Keratinocyte (primary cell): ENCODE measurements around the gene HSP90B1. TPM values are rescaled to one million over a fixed set of nuclear protein-coding genes. Genes with fewer than 3 reads are reported as not detected.

Experiments used
- DNase-seq: peaks from one replicate; pipeline ENCODE4 v3.0.0-alpha.2; 2011; ENCODE audit warnings: low read depth, missing footprints, low spot score
- FAIRE-seq: peaks from 2 replicates; lab custom pipeline; 2011; peaks lifted over from hg19 to GRCh38; lab: Jason Lieb, UNC
- H2AFZ ChIP-seq: 2 replicates; pipeline ENCODE4 v1.6.0; 2012; ENCODE audit warnings: low read length, control low read depth, inconsistent platforms; ENCODE audit not compliant: control insufficient read depth
- H3K27ac ChIP-seq: 2 replicates; pipeline ENCODE4 v1.5.1; 2011; ENCODE audit warnings: low read length; ENCODE audit not compliant: control insufficient read depth, insufficient read depth
- H3K27me3 ChIP-seq: 3 replicates; pipeline ENCODE4 v1.6.0; 2011; ENCODE audit warnings: low read length; ENCODE audit not compliant: control insufficient read depth, insufficient read depth; ENCODE audit errors: extremely low read depth
- H3K36me3 ChIP-seq, 2 experiments: 2 replicates in 1 of 2; 3 replicates in 1 of 2; pipeline ENCODE4 v1.5.1; 2011; ENCODE audit warnings: low read length in 2 of 2, mild to moderate bottlenecking in 1 of 2; ENCODE audit not compliant: control insufficient read depth in 2 of 2, insufficient read depth in 2 of 2; ENCODE audit errors: extremely low read depth in 1 of 2
- H3K4me1 ChIP-seq: 3 replicates; pipeline ENCODE4 v1.5.1; 2011; ENCODE audit warnings: low read length; ENCODE audit not compliant: control insufficient read depth, insufficient read depth; ENCODE audit errors: extremely low read depth
- H3K4me2 ChIP-seq: 3 replicates; pipeline ENCODE4 v1.6.0; 2011; ENCODE audit warnings: low read depth, low read length; ENCODE audit not compliant: control insufficient read depth, insufficient read depth; ENCODE audit errors: extremely low read depth
- H3K4me3 ChIP-seq, 3 experiments: fragments of 200-600 bp in 1 of 3; sonication (generic) in 1 of 3; 2 replicates in 2 of 3; 3 replicates in 1 of 3; pipeline ENCODE4 v1.5.1; 2011 to 2016; ENCODE audit warnings: low read length in 3 of 3, mild to moderate bottlenecking in 3 of 3, control low read depth in 2 of 3, inconsistent platforms in 1 of 3, low read depth in 1 of 3, mixed read lengths in 1 of 3, mixed run types in 1 of 3, moderate library complexity in 1 of 3; ENCODE audit not compliant: control insufficient read depth in 2 of 3, insufficient read depth in 2 of 3; ENCODE audit errors: extremely low read depth in 1 of 3
- H3K79me2 ChIP-seq: 2 replicates; pipeline ENCODE4 v1.6.0; 2012; ENCODE audit warnings: low read length; ENCODE audit not compliant: control insufficient read depth, insufficient read depth
- H3K9ac ChIP-seq: 3 replicates; pipeline ENCODE4 v1.6.0; 2011; ENCODE audit warnings: low read length; ENCODE audit not compliant: control insufficient read depth, insufficient read depth; ENCODE audit errors: extremely low read depth
- H3K9me1 ChIP-seq: 3 replicates; pipeline ENCODE4 v1.6.0; 2011; ENCODE audit warnings: low read length; ENCODE audit not compliant: control insufficient read depth, insufficient read depth; ENCODE audit errors: extremely low read depth
- H3K9me3 ChIP-seq: 2 replicates; pipeline ENCODE4 v1.5.1; 2012; ENCODE audit warnings: low read depth, low read length; ENCODE audit not compliant: control insufficient read depth
- H4K20me1 ChIP-seq: 3 replicates; pipeline ENCODE4 v1.6.0; 2011; ENCODE audit warnings: low read length; ENCODE audit not compliant: control insufficient read depth, insufficient read depth; ENCODE audit errors: extremely low read depth
- EZH2 ChIP-seq: IDR thresholded peaks from one replicate; pipeline ENCODE4 v1.6.1; 2012; ENCODE audit warnings: inconsistent platforms, mild to moderate bottlenecking, low read length, moderate library complexity
- dilution Hi-C: fragments of 300-500 bp; cut with MboI; formaldehyde crosslinking; loops from one replicate; pipeline ENCODE4 v1.7.0; 2020; ENCODE audit warnings: low sequenced_read_pairs; ENCODE audit not compliant: extremely low pct_ligation_motif_present
- polyA plus RNA-seq, 5 experiments: library from polyadenylated mRNA; depleted of rRNA in 3 of 5; stranded (reverse) in 3 of 5; stranded (forward) in 1 of 5; unstranded in 1 of 5; fragments of >200 nt; gene quantifications; 1 replicate in 1 of 5; 2 replicates in 3 of 5; 3 replicates in 1 of 5; pipeline versions ENCODE4 v1.2.1 to v1.2.3, GENCODE V29; 2011 to 2012; ENCODE audit warnings: missing spikeins in 2 of 5, low read depth in 1 of 5, low replicate concordance in 1 of 5
- TF ChIP-seq, protein P1 (sequence below), 3 experiments: IDR thresholded peaks in 1 of 3; conservative IDR thresholded peaks in 1 of 3; optimal IDR thresholded peaks in 1 of 3; 2 replicates in 2 of 3; 3 replicates in 1 of 3; pipeline versions ENCODE3 to v1.5.1; 2011; ENCODE audit warnings: low read length in 3 of 3, mild to moderate bottlenecking in 3 of 3, moderate library complexity in 2 of 3, control low read depth in 1 of 3, inconsistent platforms in 1 of 3; ENCODE audit not compliant: insufficient read depth in 2 of 3; ENCODE audit errors: extremely low read depth in 1 of 3

Gene HSP90B1
- polyA plus RNA-seq, 1 donor (not counting 4 experiments of a cell fraction or from before 2014, with no cell fraction given), result 954 TPM

- TF ChIP-seq, protein P1, sequence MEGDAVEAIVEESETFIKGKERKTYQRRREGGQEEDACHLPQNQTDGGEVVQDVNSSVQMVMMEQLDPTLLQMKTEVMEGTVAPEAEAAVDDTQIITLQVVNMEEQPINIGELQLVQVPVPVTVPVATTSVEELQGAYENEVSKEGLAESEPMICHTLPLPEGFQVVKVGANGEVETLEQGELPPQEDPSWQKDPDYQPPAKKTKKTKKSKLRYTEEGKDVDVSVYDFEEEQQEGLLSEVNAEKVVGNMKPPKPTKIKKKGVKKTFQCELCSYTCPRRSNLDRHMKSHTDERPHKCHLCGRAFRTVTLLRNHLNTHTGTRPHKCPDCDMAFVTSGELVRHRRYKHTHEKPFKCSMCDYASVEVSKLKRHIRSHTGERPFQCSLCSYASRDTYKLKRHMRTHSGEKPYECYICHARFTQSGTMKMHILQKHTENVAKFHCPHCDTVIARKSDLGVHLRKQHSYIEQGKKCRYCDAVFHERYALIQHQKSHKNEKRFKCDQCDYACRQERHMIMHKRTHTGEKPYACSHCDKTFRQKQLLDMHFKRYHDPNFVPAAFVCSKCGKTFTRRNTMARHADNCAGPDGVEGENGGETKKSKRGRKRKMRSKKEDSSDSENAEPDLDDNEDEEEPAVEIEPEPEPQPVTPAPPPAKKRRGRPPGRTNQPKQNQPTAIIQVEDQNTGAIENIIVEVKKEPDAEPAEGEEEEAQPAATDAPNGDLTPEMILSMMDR (optimal IDR thresholded peaks at IDR 0.05 in 1 of 3, IDR thresholded peaks at IDR 0.05 in 1 of 3, conservative IDR thresholded peaks at IDR 0.05 in 1 of 3; ENCODE audit: extremely low read depth in 1 of 3, insufficient read depth in 2 of 3, low read length in 3 of 3), result no peak
- no peak for TF ChIP-seq EZH2
- no peak overlapping the region for H3K4me3 ChIP-seq
- H3K27ac ChIP-seq, result no peak overlapping the region
- no peaks in the 10 kb centered on the region for H3K36me3 ChIP-seq
- DNase-seq (no peak), FAIRE-seq (no peak)
- H3K9me1 ChIP-seq, result no peaks in the 10 kb centered on the region
- H3K27me3 ChIP-seq, result no peaks in the 10 kb centered on the region
- peaks cover 11% of the 10 kb centered on the region for H3K4me1 ChIP-seq
- H4K20me1 ChIP-seq, result no peaks in the 10 kb centered on the region
- H3K9me3 ChIP-seq, result no peaks in the 10 kb centered on the region
- no peak overlapping the region for H2AFZ ChIP-seq
- H3K4me2 ChIP-seq, result no peak overlapping the region
- H3K79me2 ChIP-seq, result no peaks in the 10 kb centered on the region
- dilution Hi-C loops, result no loop called here
- H3K9ac ChIP-seq, result no peak overlapping the region
Measured at GRCh38 chr12:103901518-103902173, 28.6 kb upstream of the HSP90B1 start.

DNA sequence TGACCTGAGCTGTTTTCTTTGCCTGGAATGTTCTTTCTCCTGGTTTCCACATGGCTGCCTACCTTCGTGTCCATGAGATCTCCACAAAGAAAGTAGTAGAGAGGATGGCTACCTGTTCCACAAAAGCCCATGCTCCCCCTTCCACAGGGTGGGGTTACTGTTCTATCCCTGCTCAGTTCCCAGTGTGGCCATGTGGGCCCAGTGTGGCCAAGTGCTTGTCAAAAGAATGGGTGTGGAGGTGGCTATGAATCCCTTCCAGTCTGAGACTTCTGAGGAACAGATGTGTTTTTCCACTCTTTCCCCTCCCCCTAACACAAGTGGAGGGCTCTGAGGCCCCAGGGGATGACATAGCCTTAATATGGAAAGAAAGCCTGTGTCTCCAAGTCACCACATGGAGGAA, 26.2 kb upstream of the HSP90B1 start:
- no peaks in the 10 kb centered on the region for H3K79me2 ChIP-seq
- dilution Hi-C loops, result no loop called here
- H3K9me3 ChIP-seq, result no peaks in the 10 kb centered on the region
- H2AFZ ChIP-seq, result no peak overlapping the region
- no peak overlapping the region for H3K27ac ChIP-seq
- H3K4me1 ChIP-seq, result peaks cover 21% of the 10 kb centered on the region
- no peaks in the 10 kb centered on the region for H4K20me1 ChIP-seq
- H3K4me3 ChIP-seq, result no peak overlapping the region
- H3K9ac ChIP-seq, result no peak overlapping the region
- H3K36me3 ChIP-seq, result no peaks in the 10 kb centered on the region
- FAIRE-seq (no peak), DNase-seq (no peak)
- no peak for TF ChIP-seq EZH2
- TF ChIP-seq, protein P1 (optimal IDR thresholded peaks at IDR 0.05 in 1 of 3, IDR thresholded peaks at IDR 0.05 in 1 of 3, conservative IDR thresholded peaks at IDR 0.05 in 1 of 3; ENCODE audit: extremely low read depth in 1 of 3, insufficient read depth in 2 of 3, low read length in 3 of 3), result no peak
- H3K9me1 ChIP-seq, result no peaks in the 10 kb centered on the region
- no peaks in the 10 kb centered on the region for H3K27me3 ChIP-seq
- no peak overlapping the region for H3K4me2 ChIP-seq
